Measurements from ENCODE around the gene FMO2.
A peak's percentile ranks its signal among the peaks of the same experiment; 100 is the strongest.

The FMO2 gene

GRCh38 chr1:171210355-171210754 lies 25.3 kb downstream of the FMO2 start:
- Histone ChIP-seq H3K9me3 (ENCODE audit: control insufficient read depth, low read length) (no peaks in the 10 kb centered on the region), H3K27me3 (ENCODE audit: control insufficient read depth, insufficient read depth, low read length) (no peaks in the 10 kb centered on the region), H3K4me3 (ENCODE audit: low read length) (no peak overlapping the region), H3K4me1 (ENCODE audit: control insufficient read depth, insufficient read depth, low read length) (peaks cover 25% of the 10 kb centered on the region), H3K36me3 (ENCODE audit: control insufficient read depth, insufficient read depth, low read length) (no peaks in the 10 kb centered on the region), H3K9ac (ENCODE audit: low read length) (no peak overlapping the region)

GRCh38 chr1:171212607-171213351 lies 27.7 kb downstream of the FMO2 start:
- H3K4me3 ChIP-seq (ENCODE audit: low read length): no peak overlapping the region
- peaks cover 3% of the 10 kb centered on the region for H3K4me1 ChIP-seq (ENCODE audit: control insufficient read depth, insufficient read depth, low read length)
- H3K36me3 ChIP-seq (ENCODE audit: control insufficient read depth, insufficient read depth, low read length): no peaks in the 10 kb centered on the region
- H3K27me3 ChIP-seq (ENCODE audit: control insufficient read depth, insufficient read depth, low read length): no peaks in the 10 kb centered on the region
- no peak overlapping the region for H3K9ac ChIP-seq (ENCODE audit: low read length)
- H3K9me3 ChIP-seq (ENCODE audit: control insufficient read depth, low read length): no peaks in the 10 kb centered on the region

- no peak overlapping the region for H3K9ac ChIP-seq (ENCODE audit: low read length)
- no peak overlapping the region for H3K4me3 ChIP-seq (ENCODE audit: low read length)
- H3K36me3 ChIP-seq (ENCODE audit: control insufficient read depth, insufficient read depth, low read length): no peaks in the 10 kb centered on the region
- no peaks in the 10 kb centered on the region for H3K27me3 ChIP-seq (ENCODE audit: control insufficient read depth, insufficient read depth, low read length)
- no peaks in the 10 kb centered on the region for H3K9me3 ChIP-seq (ENCODE audit: control insufficient read depth, low read length)
- H3K4me1 ChIP-seq (ENCODE audit: control insufficient read depth, insufficient read depth, low read length): peaks cover 6% of the 10 kb centered on the region
Observed at GRCh38 chr1:171213559-171214454, 28.7 kb downstream of the FMO2 start.

- no peaks in the 10 kb centered on the region for H3K36me3 ChIP-seq (ENCODE audit: control insufficient read depth, insufficient read depth, low read length)
- no peaks in the 10 kb centered on the region for H3K9me3 ChIP-seq (ENCODE audit: control insufficient read depth, low read length)
- no peak overlapping the region for H3K4me3 ChIP-seq (ENCODE audit: low read length)
- H3K27me3 ChIP-seq (ENCODE audit: control insufficient read depth, insufficient read depth, low read length): no peaks in the 10 kb centered on the region
- peaks cover 38% of the 10 kb centered on the region for H3K4me1 ChIP-seq (ENCODE audit: control insufficient read depth, insufficient read depth, low read length)
- H3K9ac ChIP-seq (ENCODE audit: low read length): no peak overlapping the region
Observed at GRCh38 chr1:171217658-171218443, 32.8 kb downstream of the FMO2 start.

GRCh38 chr1:171218661-171219060 lies 33.6 kb downstream of the FMO2 start:
- H3K9me3 ChIP-seq (ENCODE audit: control insufficient read depth, low read length): no peaks in the 10 kb centered on the region
- H3K4me3 ChIP-seq (ENCODE audit: low read length): no peak overlapping the region
- H3K9ac ChIP-seq (ENCODE audit: low read length): no peak overlapping the region
- peaks cover 40% of the 10 kb centered on the region for H3K4me1 ChIP-seq (ENCODE audit: control insufficient read depth, insufficient read depth, low read length)
- H3K36me3 ChIP-seq (ENCODE audit: control insufficient read depth, insufficient read depth, low read length): no peaks in the 10 kb centered on the region
- H3K27me3 ChIP-seq (ENCODE audit: control insufficient read depth, insufficient read depth, low read length): no peaks in the 10 kb centered on the region

GRCh38 chr1:171219346-171220080 lies 34.4 kb downstream of the FMO2 start:
- H3K36me3 ChIP-seq (ENCODE audit: control insufficient read depth, insufficient read depth, low read length): no peaks in the 10 kb centered on the region
- peak overlapping the region; percentile 17 for H3K9ac ChIP-seq (ENCODE audit: low read length)
- no peak overlapping the region for H3K4me3 ChIP-seq (ENCODE audit: low read length)
- no peaks in the 10 kb centered on the region for H3K9me3 ChIP-seq (ENCODE audit: control insufficient read depth, low read length)
- no peaks in the 10 kb centered on the region for H3K27me3 ChIP-seq (ENCODE audit: control insufficient read depth, insufficient read depth, low read length)
- peaks cover 40% of the 10 kb centered on the region for H3K4me1 ChIP-seq (ENCODE audit: control insufficient read depth, insufficient read depth, low read length)

- Histone ChIP-seq H3K4me1 (ENCODE audit: control insufficient read depth, insufficient read depth, low read length) (peaks cover 40% of the 10 kb centered on the region), H3K9ac (ENCODE audit: low read length) (peak overlapping the region; percentile 17), H3K4me3 (ENCODE audit: low read length) (no peak overlapping the region), H3K36me3 (ENCODE audit: control insufficient read depth, insufficient read depth, low read length) (no peaks in the 10 kb centered on the region), H3K9me3 (ENCODE audit: control insufficient read depth, low read length) (no peaks in the 10 kb centered on the region), H3K27me3 (ENCODE audit: control insufficient read depth, insufficient read depth, low read length) (no peaks in the 10 kb centered on the region)
Observed at GRCh38 chr1:171220081-171220420, 35.0 kb downstream of the FMO2 start.

GRCh38 chr1:171220581-171221054 lies 35.5 kb downstream of the FMO2 start:
- Histone ChIP-seq H3K27me3 (ENCODE audit: control insufficient read depth, insufficient read depth, low read length) (no peaks in the 10 kb centered on the region), H3K36me3 (ENCODE audit: control insufficient read depth, insufficient read depth, low read length) (no peaks in the 10 kb centered on the region), H3K9ac (ENCODE audit: low read length) (no peak overlapping the region), H3K9me3 (ENCODE audit: control insufficient read depth, low read length) (no peaks in the 10 kb centered on the region), H3K4me1 (ENCODE audit: control insufficient read depth, insufficient read depth, low read length) (peaks cover 40% of the 10 kb centered on the region), H3K4me3 (ENCODE audit: low read length) (no peak overlapping the region)

- no peak overlapping the region for H3K4me3 ChIP-seq (ENCODE audit: low read length)
- H3K9ac ChIP-seq (ENCODE audit: low read length): peak overlapping the region; percentile 63
- peaks cover 40% of the 10 kb centered on the region for H3K4me1 ChIP-seq (ENCODE audit: control insufficient read depth, insufficient read depth, low read length)
- H3K27me3 ChIP-seq (ENCODE audit: control insufficient read depth, insufficient read depth, low read length): no peaks in the 10 kb centered on the region
- H3K9me3 ChIP-seq (ENCODE audit: control insufficient read depth, low read length): no peaks in the 10 kb centered on the region
- H3K36me3 ChIP-seq (ENCODE audit: control insufficient read depth, insufficient read depth, low read length): no peaks in the 10 kb centered on the region
Observed at GRCh38 chr1:171221665-171222591, 36.8 kb downstream of the FMO2 start.

GRCh38 chr1:171222936-171223335 lies 37.8 kb downstream of the FMO2 start:
- Histone ChIP-seq H3K4me1 (ENCODE audit: control insufficient read depth, insufficient read depth, low read length) (peaks cover 40% of the 10 kb centered on the region), H3K4me3 (ENCODE audit: low read length) (no peak overlapping the region), H3K27me3 (ENCODE audit: control insufficient read depth, insufficient read depth, low read length) (no peaks in the 10 kb centered on the region), H3K36me3 (ENCODE audit: control insufficient read depth, insufficient read depth, low read length) (no peaks in the 10 kb centered on the region), H3K9ac (ENCODE audit: low read length) (no peak overlapping the region), H3K9me3 (ENCODE audit: control insufficient read depth, low read length) (no peaks in the 10 kb centered on the region)
